ENCODE results near the gene FGF12. TPM values are rescaled to one million over a fixed set of nuclear protein-coding genes. Genes with fewer than 3 reads are reported as not detected.

The FGF12 gene
- total RNA-seq, 4 donors from 2014 or later: 0.54 to 6.3 (median 3.9) TPM

GRCh38 chr3:192106543-192106942 lies 620.8 kb downstream of the FGF12 start:
- WGBS, 2 donors: 69 to 71% methylated on average over 4 of the region's 4 CpGs
- Histone ChIP-seq H3K4me1 (no peaks in the 10 kb centered on the region), H3K9me3 (no peaks in the 10 kb centered on the region), H3K27me3 (no peaks in the 10 kb centered on the region), H3K27ac (no peak overlapping the region), H3K36me3 (no peaks in the 10 kb centered on the region), H3K4me3 (replicated peaks in 1 of 3) (no peak overlapping the region)
- intact Hi-C loops (cut with DNase I): no loop called here
- TF ChIP-seq POLR2A (IDR thresholded peaks at IDR 0.05) (no peak), CTCF (IDR thresholded peaks at IDR 0.05) (no peak)
- DNase-seq: no peak

- H3K4me1 ChIP-seq: peaks cover 8% of the 10 kb centered on the region in 2 donors
- no peak for TF ChIP-seq CTCF (IDR thresholded peaks at IDR 0.05)
- no peak for TF ChIP-seq POLR2A (IDR thresholded peaks at IDR 0.05)
- no peak overlapping the region for H3K4me3 ChIP-seq (replicated peaks in 1 of 3)
- no peaks in the 10 kb centered on the region for H3K36me3 ChIP-seq
- intact Hi-C loops (cut with DNase I): no loop called here
- H3K9me3 ChIP-seq: no peaks in the 10 kb centered on the region
- WGBS, 2 donors: 85 to 100% methylated on average over 1 of the region's 1 CpG
- DNase-seq: no peak
- H3K27me3 ChIP-seq: no peaks in the 10 kb centered on the region
- no peak overlapping the region for H3K27ac ChIP-seq
These were observed 634.8 kb downstream of the FGF12 start for GRCh38 chr3:192092388-192093005.

- no peak overlapping the region for H3K4me3 ChIP-seq (replicated peaks in 1 of 3)
- H3K27me3 ChIP-seq: no peaks in the 10 kb centered on the region
- H3K9me3 ChIP-seq: no peaks in the 10 kb centered on the region
- H3K4me1 ChIP-seq: peaks cover 8% of the 10 kb centered on the region in 2 donors
- intact Hi-C loops (cut with DNase I): no loop called here
- no peak for TF ChIP-seq POLR2A (IDR thresholded peaks at IDR 0.05)
- WGBS, 2 donors: 70 to 94% methylated on average over 1 of the region's 1 CpG
- no peak for DNase-seq
- no peaks in the 10 kb centered on the region for H3K36me3 ChIP-seq
- no peak overlapping the region for H3K27ac ChIP-seq
These were observed 635.5 kb downstream of the FGF12 start for GRCh38 chr3:192091831-192092230.

- Histone ChIP-seq H3K9me3 (no peaks in the 10 kb centered on the region), H3K27ac (no peak overlapping the region), H3K27me3 (no peaks in the 10 kb centered on the region), H3K4me1 (peaks cover 8% of the 10 kb centered on the region in 2 donors), H3K36me3 (no peaks in the 10 kb centered on the region), H3K4me3 (replicated peaks in 1 of 3) (no peak overlapping the region)
- intact Hi-C loops (cut with DNase I): no loop called here
- DNase-seq: peak; percentile 75 to 83
- TF ChIP-seq CTCF (IDR thresholded peaks at IDR 0.05) (peak in 3 of 6 experiments; percentile 44 to 53 (median 47)), POLR2A (IDR thresholded peaks at IDR 0.05) (no peak)
These were observed 636.8 kb downstream of the FGF12 start for GRCh38 chr3:192090586-192090985.

Small RNA genes lying within 50 kb of the gene (small RNA-seq; reads per million reads assigned to genes)
- not detected for gene RF01210
- gene RNU1-20P: not detected

Other genes with a start within 250 kb of the FGF12 start
- gene MB21D2, start 190.3 kb upstream of the FGF12 start, total RNA-seq: 1 to 10 TPM; 3.4 to 5.2 (median 3.9) TPM